Measurements from ENCODE around the gene FNDC10. TPM values are rescaled to one million over a fixed set of nuclear protein-coding genes. Genes with fewer than 3 reads are reported as not detected.

Gene FNDC10
- total and polyA plus RNA-seq, 9 of the 15 experiments (the other 6 are each of a cell fraction or from before 2014, with no cell fraction given) = 0.08 to 6.3 (median 1.6) TPM

DNA sequence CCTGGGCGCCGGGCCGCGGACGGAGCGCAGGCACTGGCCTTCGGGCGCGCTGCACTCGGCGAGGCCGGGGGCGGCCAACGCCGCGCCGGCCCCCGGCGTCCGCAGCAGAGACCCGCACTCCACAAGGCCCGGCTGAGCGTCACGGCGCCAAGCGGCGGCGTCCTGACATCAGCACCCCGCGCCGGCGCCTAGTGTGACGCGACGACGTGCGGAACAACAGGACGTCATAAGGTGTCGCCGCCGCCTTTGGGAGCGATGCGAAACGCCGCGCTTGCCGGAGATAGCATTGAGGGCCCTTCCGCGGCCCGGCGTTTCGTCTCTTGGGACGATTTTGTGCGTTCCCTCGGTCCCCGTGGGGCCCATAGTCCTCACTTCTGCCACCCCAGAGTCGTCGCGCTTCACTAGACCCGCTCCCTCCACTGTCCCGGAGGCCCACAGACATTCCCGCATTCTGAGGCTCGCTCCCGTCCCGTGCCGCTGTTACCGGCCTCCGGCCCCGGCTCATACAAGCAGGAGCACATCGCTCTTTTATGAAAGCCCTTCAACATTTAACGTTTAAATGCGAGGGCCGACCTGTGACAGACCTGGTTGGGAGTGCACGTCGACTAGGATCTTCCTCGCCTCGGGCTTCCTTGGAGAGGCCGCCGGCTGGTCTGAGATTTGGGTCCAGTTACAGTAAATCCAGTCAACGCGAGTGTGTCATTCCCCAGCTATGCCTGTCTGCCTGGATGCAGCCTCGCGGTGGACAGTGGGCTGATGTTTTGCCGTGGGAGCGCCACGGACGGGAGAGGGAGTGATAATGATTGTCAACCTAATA, 25.0 kb downstream of the FNDC10 start, which contains the start of gene SSU72 (continued):
- TF ChIP-seq, protein P1, sequence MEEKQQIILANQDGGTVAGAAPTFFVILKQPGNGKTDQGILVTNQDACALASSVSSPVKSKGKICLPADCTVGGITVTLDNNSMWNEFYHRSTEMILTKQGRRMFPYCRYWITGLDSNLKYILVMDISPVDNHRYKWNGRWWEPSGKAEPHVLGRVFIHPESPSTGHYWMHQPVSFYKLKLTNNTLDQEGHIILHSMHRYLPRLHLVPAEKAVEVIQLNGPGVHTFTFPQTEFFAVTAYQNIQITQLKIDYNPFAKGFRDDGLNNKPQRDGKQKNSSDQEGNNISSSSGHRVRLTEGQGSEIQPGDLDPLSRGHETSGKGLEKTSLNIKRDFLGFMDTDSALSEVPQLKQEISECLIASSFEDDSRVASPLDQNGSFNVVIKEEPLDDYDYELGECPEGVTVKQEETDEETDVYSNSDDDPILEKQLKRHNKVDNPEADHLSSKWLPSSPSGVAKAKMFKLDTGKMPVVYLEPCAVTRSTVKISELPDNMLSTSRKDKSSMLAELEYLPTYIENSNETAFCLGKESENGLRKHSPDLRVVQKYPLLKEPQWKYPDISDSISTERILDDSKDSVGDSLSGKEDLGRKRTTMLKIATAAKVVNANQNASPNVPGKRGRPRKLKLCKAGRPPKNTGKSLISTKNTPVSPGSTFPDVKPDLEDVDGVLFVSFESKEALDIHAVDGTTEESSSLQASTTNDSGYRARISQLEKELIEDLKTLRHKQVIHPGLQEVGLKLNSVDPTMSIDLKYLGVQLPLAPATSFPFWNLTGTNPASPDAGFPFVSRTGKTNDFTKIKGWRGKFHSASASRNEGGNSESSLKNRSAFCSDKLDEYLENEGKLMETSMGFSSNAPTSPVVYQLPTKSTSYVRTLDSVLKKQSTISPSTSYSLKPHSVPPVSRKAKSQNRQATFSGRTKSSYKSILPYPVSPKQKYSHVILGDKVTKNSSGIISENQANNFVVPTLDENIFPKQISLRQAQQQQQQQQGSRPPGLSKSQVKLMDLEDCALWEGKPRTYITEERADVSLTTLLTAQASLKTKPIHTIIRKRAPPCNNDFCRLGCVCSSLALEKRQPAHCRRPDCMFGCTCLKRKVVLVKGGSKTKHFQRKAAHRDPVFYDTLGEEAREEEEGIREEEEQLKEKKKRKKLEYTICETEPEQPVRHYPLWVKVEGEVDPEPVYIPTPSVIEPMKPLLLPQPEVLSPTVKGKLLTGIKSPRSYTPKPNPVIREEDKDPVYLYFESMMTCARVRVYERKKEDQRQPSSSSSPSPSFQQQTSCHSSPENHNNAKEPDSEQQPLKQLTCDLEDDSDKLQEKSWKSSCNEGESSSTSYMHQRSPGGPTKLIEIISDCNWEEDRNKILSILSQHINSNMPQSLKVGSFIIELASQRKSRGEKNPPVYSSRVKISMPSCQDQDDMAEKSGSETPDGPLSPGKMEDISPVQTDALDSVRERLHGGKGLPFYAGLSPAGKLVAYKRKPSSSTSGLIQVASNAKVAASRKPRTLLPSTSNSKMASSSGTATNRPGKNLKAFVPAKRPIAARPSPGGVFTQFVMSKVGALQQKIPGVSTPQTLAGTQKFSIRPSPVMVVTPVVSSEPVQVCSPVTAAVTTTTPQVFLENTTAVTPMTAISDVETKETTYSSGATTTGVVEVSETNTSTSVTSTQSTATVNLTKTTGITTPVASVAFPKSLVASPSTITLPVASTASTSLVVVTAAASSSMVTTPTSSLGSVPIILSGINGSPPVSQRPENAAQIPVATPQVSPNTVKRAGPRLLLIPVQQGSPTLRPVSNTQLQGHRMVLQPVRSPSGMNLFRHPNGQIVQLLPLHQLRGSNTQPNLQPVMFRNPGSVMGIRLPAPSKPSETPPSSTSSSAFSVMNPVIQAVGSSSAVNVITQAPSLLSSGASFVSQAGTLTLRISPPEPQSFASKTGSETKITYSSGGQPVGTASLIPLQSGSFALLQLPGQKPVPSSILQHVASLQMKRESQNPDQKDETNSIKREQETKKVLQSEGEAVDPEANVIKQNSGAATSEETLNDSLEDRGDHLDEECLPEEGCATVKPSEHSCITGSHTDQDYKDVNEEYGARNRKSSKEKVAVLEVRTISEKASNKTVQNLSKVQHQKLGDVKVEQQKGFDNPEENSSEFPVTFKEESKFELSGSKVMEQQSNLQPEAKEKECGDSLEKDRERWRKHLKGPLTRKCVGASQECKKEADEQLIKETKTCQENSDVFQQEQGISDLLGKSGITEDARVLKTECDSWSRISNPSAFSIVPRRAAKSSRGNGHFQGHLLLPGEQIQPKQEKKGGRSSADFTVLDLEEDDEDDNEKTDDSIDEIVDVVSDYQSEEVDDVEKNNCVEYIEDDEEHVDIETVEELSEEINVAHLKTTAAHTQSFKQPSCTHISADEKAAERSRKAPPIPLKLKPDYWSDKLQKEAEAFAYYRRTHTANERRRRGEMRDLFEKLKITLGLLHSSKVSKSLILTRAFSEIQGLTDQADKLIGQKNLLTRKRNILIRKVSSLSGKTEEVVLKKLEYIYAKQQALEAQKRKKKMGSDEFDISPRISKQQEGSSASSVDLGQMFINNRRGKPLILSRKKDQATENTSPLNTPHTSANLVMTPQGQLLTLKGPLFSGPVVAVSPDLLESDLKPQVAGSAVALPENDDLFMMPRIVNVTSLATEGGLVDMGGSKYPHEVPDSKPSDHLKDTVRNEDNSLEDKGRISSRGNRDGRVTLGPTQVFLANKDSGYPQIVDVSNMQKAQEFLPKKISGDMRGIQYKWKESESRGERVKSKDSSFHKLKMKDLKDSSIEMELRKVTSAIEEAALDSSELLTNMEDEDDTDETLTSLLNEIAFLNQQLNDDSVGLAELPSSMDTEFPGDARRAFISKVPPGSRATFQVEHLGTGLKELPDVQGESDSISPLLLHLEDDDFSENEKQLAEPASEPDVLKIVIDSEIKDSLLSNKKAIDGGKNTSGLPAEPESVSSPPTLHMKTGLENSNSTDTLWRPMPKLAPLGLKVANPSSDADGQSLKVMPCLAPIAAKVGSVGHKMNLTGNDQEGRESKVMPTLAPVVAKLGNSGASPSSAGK (IDR thresholded peaks at IDR 0.05) = peak; percentile 33; the same call in 1 of the 2 replicates
- TF ChIP-seq NEUROD1 (IDR thresholded peaks at IDR 0.05; ENCODE audit: borderline replicate concordance, low read depth, low read length, partially characterized antibody) = peak; percentile 12
- peak; percentile 100 for TF ChIP-seq CXXC5 (CRISPR knock-in tag; IDR thresholded peaks at IDR 0.05)
- TF ChIP-seq HNRNPLL (IDR thresholded peaks at IDR 0.05; ENCODE audit: low read depth, low read length, poor library complexity, severe bottlenecking) = no peak
- TF ChIP-seq ZNF561 (CRISPR knock-in tag; conservative IDR thresholded peaks at IDR 0.05) = no peak
- peak; percentile 93 for TF ChIP-seq POLR2B (IDR thresholded peaks at IDR 0.05; ENCODE audit: low read depth, partially characterized antibody)
- TF ChIP-seq, protein P2, sequence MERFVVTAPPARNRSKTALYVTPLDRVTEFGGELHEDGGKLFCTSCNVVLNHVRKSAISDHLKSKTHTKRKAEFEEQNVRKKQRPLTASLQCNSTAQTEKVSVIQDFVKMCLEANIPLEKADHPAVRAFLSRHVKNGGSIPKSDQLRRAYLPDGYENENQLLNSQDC (CRISPR knock-in tag; IDR thresholded peaks at IDR 0.05) = no peak
- TF ChIP-seq HNRNPH1 (optimal IDR thresholded peaks at IDR 0.05; ENCODE audit: low read depth, low read length) = no peak
- peak; percentile 68; the same call in 1 of the 2 replicates for TF ChIP-seq RNF2 (IDR thresholded peaks at IDR 0.05)
- TF ChIP-seq, protein P3, sequence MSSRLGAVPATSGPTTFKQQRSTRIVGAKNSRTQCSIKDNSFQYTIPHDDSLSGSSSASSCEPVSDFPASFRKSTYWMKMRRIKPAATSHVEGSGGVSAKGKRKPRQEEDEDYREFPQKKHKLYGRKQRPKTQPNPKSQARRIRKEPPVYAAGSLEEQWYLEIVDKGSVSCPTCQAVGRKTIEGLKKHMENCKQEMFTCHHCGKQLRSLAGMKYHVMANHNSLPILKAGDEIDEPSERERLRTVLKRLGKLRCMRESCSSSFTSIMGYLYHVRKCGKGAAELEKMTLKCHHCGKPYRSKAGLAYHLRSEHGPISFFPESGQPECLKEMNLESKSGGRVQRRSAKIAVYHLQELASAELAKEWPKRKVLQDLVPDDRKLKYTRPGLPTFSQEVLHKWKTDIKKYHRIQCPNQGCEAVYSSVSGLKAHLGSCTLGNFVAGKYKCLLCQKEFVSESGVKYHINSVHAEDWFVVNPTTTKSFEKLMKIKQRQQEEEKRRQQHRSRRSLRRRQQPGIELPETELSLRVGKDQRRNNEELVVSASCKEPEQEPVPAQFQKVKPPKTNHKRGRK (tag; IDR thresholded peaks at IDR 0.05) = no peak
- TF ChIP-seq, protein P4, sequence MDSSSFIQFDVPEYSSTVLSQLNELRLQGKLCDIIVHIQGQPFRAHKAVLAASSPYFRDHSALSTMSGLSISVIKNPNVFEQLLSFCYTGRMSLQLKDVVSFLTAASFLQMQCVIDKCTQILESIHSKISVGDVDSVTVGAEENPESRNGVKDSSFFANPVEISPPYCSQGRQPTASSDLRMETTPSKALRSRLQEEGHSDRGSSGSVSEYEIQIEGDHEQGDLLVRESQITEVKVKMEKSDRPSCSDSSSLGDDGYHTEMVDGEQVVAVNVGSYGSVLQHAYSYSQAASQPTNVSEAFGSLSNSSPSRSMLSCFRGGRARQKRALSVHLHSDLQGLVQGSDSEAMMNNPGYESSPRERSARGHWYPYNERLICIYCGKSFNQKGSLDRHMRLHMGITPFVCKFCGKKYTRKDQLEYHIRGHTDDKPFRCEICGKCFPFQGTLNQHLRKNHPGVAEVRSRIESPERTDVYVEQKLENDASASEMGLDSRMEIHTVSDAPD (CRISPR knock-in tag; IDR thresholded peaks at IDR 0.05) = no peak
- TF ChIP-seq ZNF311 (CRISPR knock-in tag; IDR thresholded peaks at IDR 0.05) = no peak
- TF ChIP-seq MCM3 (IDR thresholded peaks at IDR 0.05) = no peak

All from K562 (cell line).